ENCODE results near the gene ALG3. TPM values are rescaled to one million over a fixed set of nuclear protein-coding genes. Genes with fewer than 3 reads are reported as not detected.

ALG3 gene
- total RNA-seq, 2 experiments from 2014 or later = 43.2 to 45.7 TPM

- H3K36me3 Mint-ChIP-seq (ENCODE audit: low read depth) = no peaks in the 10 kb centered on the region
- no peaks in the 10 kb centered on the region for H3K9me3 Mint-ChIP-seq
- H3K27me3 Mint-ChIP-seq = peaks cover 53% of the 10 kb centered on the region
- peak; percentile 55 for DNase-seq
- peaks cover 10% of the 10 kb centered on the region for H3K4me1 Mint-ChIP-seq
- H3K4me3 Mint-ChIP-seq = peak within 1 kb of the TSS; percentile 50
- no peak within 1 kb of the TSS for H3K27ac Mint-ChIP-seq
- POLR2A ChIA-PET = no interaction called here
- CTCF ChIA-PET = interaction anchor here (1.0 to 1.4 kb wide), 3 partner anchors 14 to 21 kb away, joined by 3 to 5 read pairs (median 4); no protein-coding TSS in a partner anchor
Measured at GRCh38 chr3:184229394-184230080, 19.2 kb downstream of the ALG3 start, which contains the start of gene VWA5B2. VWA5B2 (plus strand) TSS chr3:184229585; CDS start chr3:184230529, 944 bp downstream.

GRCh38 chr3:184228376-184229137, 20.2 kb downstream of the ALG3 start:
- Mint-ChIP-seq H3K27me3 (peaks cover 57% of the 10 kb centered on the region), H3K27ac (no peak overlapping the region), H3K36me3 (ENCODE audit: low read depth) (no peaks in the 10 kb centered on the region), H3K4me1 (peaks cover 10% of the 10 kb centered on the region), H3K9me3 (no peaks in the 10 kb centered on the region), H3K4me3 (peak overlapping the region; percentile 50)
- CTCF ChIA-PET = interaction anchor here (0.8 to 2.9 kb wide), 13 partner anchors 9 to 330 kb away, joined by 3 to 16 read pairs (median 4); partner anchors contain the start of gene ABCF3
- DNase-seq = no peak
- POLR2A ChIA-PET = interaction anchor here (0.6 kb wide), 1 partner anchor 77 kb away, joined by 3 read pairs; no protein-coding TSS in a partner anchor

GRCh38 chr3:184227481-184227935, 21.3 kb downstream of the ALG3 start:
- Mint-ChIP-seq H3K27me3 (peaks cover 56% of the 10 kb centered on the region), H3K4me1 (peaks cover 10% of the 10 kb centered on the region), H3K4me3 (no peak overlapping the region), H3K9me3 (no peaks in the 10 kb centered on the region), H3K36me3 (ENCODE audit: low read depth) (no peaks in the 10 kb centered on the region), H3K27ac (no peak overlapping the region)
- peak; percentile 59 for DNase-seq
- POLR2A ChIA-PET = no interaction called here
- CTCF ChIA-PET = interaction anchor here (0.7 to 3.1 kb wide), 17 partner anchors 9 to 329 kb away, joined by 3 to 16 read pairs (median 4); partner anchors contain the start of gene EEF1AKMT4

GRCh38 chr3:184223946-184224345, 24.8 kb downstream of the ALG3 start:
- CTCF ChIA-PET = no interaction called here

GRCh38 chr3:184222521-184222920, 26.2 kb downstream of the ALG3 start:
- Mint-ChIP-seq H3K36me3 (ENCODE audit: low read depth) (no peaks in the 10 kb centered on the region), H3K4me1 (no peaks in the 10 kb centered on the region), H3K9me3 (no peaks in the 10 kb centered on the region), H3K4me3 (no peak overlapping the region), H3K27me3 (peaks cover 20% of the 10 kb centered on the region), H3K27ac (no peak overlapping the region)
- no peak for DNase-seq
- POLR2A ChIA-PET = no interaction called here
- CTCF ChIA-PET = no interaction called here

More at GRCh38 chr3:184223946-184224345, 24.8 kb downstream of the ALG3 start:
- H3K27me3 Mint-ChIP-seq = peaks cover 35% of the 10 kb centered on the region
- H3K27ac Mint-ChIP-seq = no peak overlapping the region
- no peaks in the 10 kb centered on the region for H3K36me3 Mint-ChIP-seq (ENCODE audit: low read depth)
- POLR2A ChIA-PET = no interaction called here
- peaks cover 4% of the 10 kb centered on the region for H3K4me1 Mint-ChIP-seq
- DNase-seq = no peak
- no peak overlapping the region for H3K4me3 Mint-ChIP-seq
- no peaks in the 10 kb centered on the region for H3K9me3 Mint-ChIP-seq

- no peaks in the 10 kb centered on the region for H3K36me3 Mint-ChIP-seq (ENCODE audit: low read depth)
- no peak overlapping the region for H3K27ac Mint-ChIP-seq
- DNase-seq = no peak
- ChIA-PET CTCF (interaction anchor here (0.6 to 0.8 kb wide), 2 partner anchors 9 to 42 kb away, joined by 3 to 4 read pairs; no protein-coding TSS in a partner anchor), POLR2A (no interaction called here)
- H3K27me3 Mint-ChIP-seq = peaks cover 6% of the 10 kb centered on the region
- no peaks in the 10 kb centered on the region for H3K4me1 Mint-ChIP-seq
- H3K4me3 Mint-ChIP-seq = no peak overlapping the region
- H3K9me3 Mint-ChIP-seq = no peaks in the 10 kb centered on the region
Measured at GRCh38 chr3:184218814-184219213, 29.9 kb downstream of the ALG3 start.

GRCh38 chr3:184211718-184212117, 37.0 kb downstream of the ALG3 start:
- no peaks in the 10 kb centered on the region for H3K9me3 Mint-ChIP-seq
- H3K27me3 Mint-ChIP-seq = peaks cover 14% of the 10 kb centered on the region
- H3K36me3 Mint-ChIP-seq (ENCODE audit: low read depth) = no peaks in the 10 kb centered on the region
- no peaks in the 10 kb centered on the region for H3K4me1 Mint-ChIP-seq
- DNase-seq = no peak
- ChIA-PET POLR2A (interaction anchor here (0.6 kb wide), 1 partner anchor 16 kb away, joined by 3 read pairs; no protein-coding TSS in a partner anchor), CTCF (interaction anchor here (0.7 to 0.8 kb wide), 2 partner anchors 14 to 21 kb away, joined by 3 read pairs; no protein-coding TSS in a partner anchor)
- H3K27ac Mint-ChIP-seq = no peak overlapping the region
- H3K4me3 Mint-ChIP-seq = no peak overlapping the region

GRCh38 chr3:184211297-184211696, 37.5 kb downstream of the ALG3 start:
- peaks cover 16% of the 10 kb centered on the region for H3K27me3 Mint-ChIP-seq
- no peak overlapping the region for H3K4me3 Mint-ChIP-seq
- H3K4me1 Mint-ChIP-seq = no peaks in the 10 kb centered on the region
- DNase-seq = no peak
- CTCF ChIA-PET = interaction anchor here (0.6 to 0.8 kb wide), 2 partner anchors 12 to 13 kb away, joined by 3 to 6 read pairs; no protein-coding TSS in a partner anchor
- no peaks in the 10 kb centered on the region for H3K36me3 Mint-ChIP-seq (ENCODE audit: low read depth)
- no peaks in the 10 kb centered on the region for H3K9me3 Mint-ChIP-seq
- H3K27ac Mint-ChIP-seq = no peak overlapping the region
- POLR2A ChIA-PET = interaction anchor here (0.6 kb wide), 1 partner anchor 16 kb away, joined by 3 read pairs; no protein-coding TSS in a partner anchor

- Mint-ChIP-seq H3K27ac (no peak overlapping the region), H3K4me3 (no peak overlapping the region), H3K9me3 (no peaks in the 10 kb centered on the region), H3K4me1 (no peaks in the 10 kb centered on the region), H3K27me3 (peaks cover 16% of the 10 kb centered on the region), H3K36me3 (ENCODE audit: low read depth) (no peaks in the 10 kb centered on the region)
- CTCF ChIA-PET = interaction anchor here (0.6 to 1.2 kb wide), 3 partner anchors 15 to 1646 kb away, joined by 3 read pairs; no protein-coding TSS in a partner anchor
- POLR2A ChIA-PET = no interaction called here
- DNase-seq = no peak
Measured at GRCh38 chr3:184209146-184209923, 39.4 kb downstream of the ALG3 start.

- no peaks in the 10 kb centered on the region for H3K4me1 Mint-ChIP-seq
- POLR2A ChIA-PET = no interaction called here
- H3K4me3 Mint-ChIP-seq = no peak overlapping the region
- H3K9me3 Mint-ChIP-seq = no peaks in the 10 kb centered on the region
- H3K27ac Mint-ChIP-seq = no peak overlapping the region
- no peak for DNase-seq
- CTCF ChIA-PET = interaction anchor here (0.7 to 1.5 kb wide), 4 partner anchors 10 to 87 kb away, joined by 3 to 4 read pairs (median 3); no protein-coding TSS in a partner anchor
- no peaks in the 10 kb centered on the region for H3K36me3 Mint-ChIP-seq (ENCODE audit: low read depth)
- H3K27me3 Mint-ChIP-seq = peaks cover 11% of the 10 kb centered on the region
Measured at GRCh38 chr3:184203526-184203925, 45.2 kb downstream of the ALG3 start.

- H3K4me1 Mint-ChIP-seq = no peaks in the 10 kb centered on the region
- no peak overlapping the region for H3K4me3 Mint-ChIP-seq
- H3K27me3 Mint-ChIP-seq = no peaks in the 10 kb centered on the region
- H3K36me3 Mint-ChIP-seq (ENCODE audit: low read depth) = no peaks in the 10 kb centered on the region
- DNase-seq = no peak
- CTCF ChIA-PET = no interaction called here
- POLR2A ChIA-PET = no interaction called here
- H3K9me3 Mint-ChIP-seq = no peaks in the 10 kb centered on the region
- H3K27ac Mint-ChIP-seq = peak overlapping the region; percentile 57
Measured at GRCh38 chr3:184200825-184201224, 47.9 kb downstream of the ALG3 start.

- no peak for DNase-seq
- no peaks in the 10 kb centered on the region for H3K9me3 Mint-ChIP-seq
- no peaks in the 10 kb centered on the region for H3K4me1 Mint-ChIP-seq
- H3K27me3 Mint-ChIP-seq = no peaks in the 10 kb centered on the region
- POLR2A ChIA-PET = no interaction called here
- no peak overlapping the region for H3K4me3 Mint-ChIP-seq
- CTCF ChIA-PET = interaction anchor here (0.7 kb wide), 1 partner anchor 13 kb away, joined by 3 read pairs; no protein-coding TSS in a partner anchor
- no peak overlapping the region for H3K27ac Mint-ChIP-seq
- H3K36me3 Mint-ChIP-seq (ENCODE audit: low read depth) = peaks cover 9% of the 10 kb centered on the region
Measured at GRCh38 chr3:184198509-184198908, 50.3 kb downstream of the ALG3 start.

Measured in activated CD4-positive, alpha-beta T cell treated with anti-CD3 and anti-CD28 coated beads, Interleukin-2, amount 10 ng/mL, durations not matched to agents 7 days and 5 days (primary cell).